ENCODE data around the gene TRPC4AP. TPM values are rescaled to one million over a fixed set of nuclear protein-coding genes. Genes with fewer than 3 reads are reported as not detected.
"Not testable (repeated sequence)": the region's sequence is repeated elsewhere in the genome, so short reads cannot be mapped to it uniquely, and the experiment has no call there.

Gene TRPC4AP
- total and polyA plus RNA-seq, 11 donors, result 21.2 to 51.8 (median 38.6) TPM

DNA sequence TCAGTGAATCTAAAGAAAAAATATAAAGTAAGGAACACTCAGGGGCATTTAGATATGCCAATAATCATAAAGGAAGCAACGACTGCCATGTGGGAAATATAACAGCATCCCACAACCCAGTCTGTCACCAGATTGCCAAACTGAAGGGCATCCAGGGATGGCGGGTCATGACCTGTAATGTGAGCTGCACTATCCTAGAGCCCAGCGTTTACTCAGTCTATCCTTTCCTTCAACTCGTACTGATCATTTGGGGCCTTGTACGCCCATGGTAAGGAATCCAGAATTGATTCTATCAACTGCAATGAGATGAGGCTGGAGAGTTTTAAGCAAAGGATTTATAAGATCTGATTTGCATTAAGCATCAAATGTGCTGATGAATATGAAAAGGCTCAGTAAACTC, 5.3 kb downstream of the TRPC4AP start:
- H3K4me1 ChIP-seq, result peaks cover 4 to 63% (median 36%) of the 10 kb centered on the region in 12 donors
- H3K27ac ChIP-seq, result no peak overlapping the region
- 72 to 84% (median 76%) methylated on average over 5 of the region's 5 CpGs for WGBS, 4 donors
- H3K9me3 ChIP-seq, result no peaks in the 10 kb centered on the region
- H3K4me3 ChIP-seq, result no peak overlapping the region
- TF ChIP-seq, protein P1, sequence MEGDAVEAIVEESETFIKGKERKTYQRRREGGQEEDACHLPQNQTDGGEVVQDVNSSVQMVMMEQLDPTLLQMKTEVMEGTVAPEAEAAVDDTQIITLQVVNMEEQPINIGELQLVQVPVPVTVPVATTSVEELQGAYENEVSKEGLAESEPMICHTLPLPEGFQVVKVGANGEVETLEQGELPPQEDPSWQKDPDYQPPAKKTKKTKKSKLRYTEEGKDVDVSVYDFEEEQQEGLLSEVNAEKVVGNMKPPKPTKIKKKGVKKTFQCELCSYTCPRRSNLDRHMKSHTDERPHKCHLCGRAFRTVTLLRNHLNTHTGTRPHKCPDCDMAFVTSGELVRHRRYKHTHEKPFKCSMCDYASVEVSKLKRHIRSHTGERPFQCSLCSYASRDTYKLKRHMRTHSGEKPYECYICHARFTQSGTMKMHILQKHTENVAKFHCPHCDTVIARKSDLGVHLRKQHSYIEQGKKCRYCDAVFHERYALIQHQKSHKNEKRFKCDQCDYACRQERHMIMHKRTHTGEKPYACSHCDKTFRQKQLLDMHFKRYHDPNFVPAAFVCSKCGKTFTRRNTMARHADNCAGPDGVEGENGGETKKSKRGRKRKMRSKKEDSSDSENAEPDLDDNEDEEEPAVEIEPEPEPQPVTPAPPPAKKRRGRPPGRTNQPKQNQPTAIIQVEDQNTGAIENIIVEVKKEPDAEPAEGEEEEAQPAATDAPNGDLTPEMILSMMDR (IDR thresholded peaks at IDR 0.05), result no peak
- TF ChIP-seq POLR2A (IDR thresholded peaks at IDR 0.05), result no peak
- DNase-seq, result no peak
- no peak for ATAC-seq
- H3K36me3 ChIP-seq, result peaks cover 0 to 19% (median 11%) of the 10 kb centered on the region in 9 donors
- H3K27me3 ChIP-seq, result no peaks in the 10 kb centered on the region
- intact Hi-C loops (cut with DNase I), result loop anchor here in 2 of 10 donors (10.0 kb wide), 2 partner anchors 53 to 73 kb away; no protein-coding TSS in a partner anchor

DNA sequence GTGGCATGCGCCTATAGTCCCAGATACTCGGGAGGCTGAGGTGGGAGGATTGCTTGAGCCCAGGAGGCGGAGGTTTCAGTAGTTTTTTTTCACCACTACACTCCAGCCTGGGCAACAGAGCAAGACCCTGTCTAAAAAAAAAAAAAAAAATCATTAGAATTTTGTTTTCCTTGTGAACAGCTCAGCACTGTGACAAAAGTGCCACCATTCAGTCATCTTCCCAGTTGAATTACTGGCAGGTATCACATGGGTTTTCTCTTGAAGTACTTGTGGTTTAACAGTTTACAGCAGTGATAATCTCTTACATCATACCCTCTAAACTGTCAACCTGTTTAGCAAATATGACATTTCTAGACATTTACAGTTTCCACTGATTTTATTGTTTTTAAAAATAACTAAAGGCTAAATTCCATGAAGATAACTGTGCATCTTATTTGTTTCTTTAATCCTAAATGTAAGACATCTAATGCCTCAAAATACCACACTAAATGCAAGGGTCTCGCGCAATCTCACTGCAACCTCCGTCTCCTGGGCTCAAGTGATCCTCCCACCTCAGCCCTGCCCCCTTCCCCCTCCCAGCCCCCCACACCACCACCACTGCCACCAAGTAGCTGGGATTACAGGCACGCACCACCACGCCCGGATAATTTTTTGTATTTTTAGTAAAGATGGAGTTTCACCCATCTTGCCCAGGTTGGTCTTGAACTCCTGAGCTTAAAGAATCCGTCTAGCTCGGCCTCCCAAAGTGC, 7.0 kb downstream of the TRPC4AP start:
- Histone ChIP-seq H3K27me3 (no peaks in the 10 kb centered on the region), H3K27ac (no peak overlapping the region), H3K36me3 (peaks cover 0 to 19% (median 11%) of the 10 kb centered on the region in 9 donors), H3K9me3 (no peaks in the 10 kb centered on the region), H3K4me3 (no peak overlapping the region), H3K4me1 (peaks cover 0 to 66% (median 36%) of the 10 kb centered on the region in 12 donors)
- DNase-seq (no peak), ATAC-seq (no peak)
- no peak for TF ChIP-seq POLR2A (IDR thresholded peaks at IDR 0.05)
- WGBS, 4 donors, result 93 to 95% (median 94%) methylated on average over 11 of the region's 11 CpGs
- intact Hi-C loops (cut with DNase I), result loop anchor here in 2 of 10 donors (10.0 kb wide), 2 partner anchors 51 to 71 kb away; no protein-coding TSS in a partner anchor

- TF ChIP-seq POLR2A (IDR thresholded peaks at IDR 0.05), result no peak
- TF ChIP-seq, protein P1 (IDR thresholded peaks at IDR 0.05), result no peak
- Histone ChIP-seq H3K27me3 (no peaks in the 10 kb centered on the region), H3K4me3 (no peak overlapping the region), H3K27ac (no peak overlapping the region), H3K36me3 (peaks cover 0 to 19% (median 11%) of the 10 kb centered on the region in 9 donors), H3K4me1 (peaks cover 0 to 69% (median 40%) of the 10 kb centered on the region in 12 donors), H3K9me3 (no peaks in the 10 kb centered on the region)
- DNase-seq (no peak), ATAC-seq (no peak)
- 85 to 93% (median 91%) methylated on average over 3 of the region's 3 CpGs for WGBS, 4 donors
- intact Hi-C loops (cut with DNase I), result loop anchor here in 2 of 10 donors (10.0 kb wide), 2 partner anchors 50 to 70 kb away; no protein-coding TSS in a partner anchor
Measured at GRCh38 chr20:35084998-35085397, 7.6 kb downstream of the TRPC4AP start.

DNA sequence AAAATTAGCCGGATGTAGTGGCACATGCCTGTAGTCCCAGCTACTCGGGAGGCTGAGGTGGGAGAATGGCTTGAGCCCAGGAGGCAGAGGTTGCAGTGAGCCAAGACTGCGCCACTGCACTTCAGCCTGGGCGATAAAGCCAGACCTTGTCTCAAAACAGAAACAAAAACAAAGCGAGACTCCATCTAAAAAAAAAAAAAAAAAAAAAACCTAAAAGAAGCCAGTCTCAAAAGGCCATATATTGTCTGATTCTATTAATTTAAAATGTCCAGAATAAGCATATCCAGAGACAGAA, 12.3 kb downstream of the TRPC4AP start:
- Histone ChIP-seq H3K4me3 (peak overlapping the region in 1 of 12 donors; percentile 6), H3K4me1 (peaks cover 0 to 45% (median 22%) of the 10 kb centered on the region in 12 donors), H3K36me3 (peaks cover 0 to 32% (median 22%) of the 10 kb centered on the region in 9 donors), H3K27ac (peak overlapping the region in 1 of 12 donors; percentile 22)
- not testable (repeated sequence) for H3K9me3 ChIP-seq, DNase-seq, H3K27me3 ChIP-seq
- WGBS, 4 donors, result 25 to 32% (median 32%) methylated on average over 5 of the region's 5 CpGs
- intact Hi-C loops (cut with DNase I), result loop anchor here in 2 of 10 donors (10.0 kb wide), 2 partner anchors 45 to 65 kb away; no protein-coding TSS in a partner anchor
- peak; percentile 31 to 60 (median 52) for ATAC-seq
